ENCODE results near the gene MEAK7. TPM values are rescaled to one million over a fixed set of nuclear protein-coding genes. Genes with fewer than 3 reads are reported as not detected.

The MEAK7 gene
- total RNA-seq, 6 experiments from 2014 or later: 45.6 to 57.3 (median 50.8) TPM

- DNase-seq: no peak
- Mint-ChIP-seq H3K27me3 (ENCODE audit: insufficient read depth) (no peaks in the 10 kb centered on the region), H3K36me3 (ENCODE audit: low read depth) (peaks cover 80% of the 10 kb centered on the region), H3K27ac (no peak overlapping the region), H3K4me3 (no peak overlapping the region), H3K4me1 (ENCODE audit: low read depth) (peaks cover 33% of the 10 kb centered on the region), H3K9me3 (no peaks in the 10 kb centered on the region)
- TF ChIP-seq CTCF (IDR thresholded peaks at IDR 0.05): no peak
Measured at GRCh38 chr16:84496991-84497390, 7.5 kb downstream of the MEAK7 start.

- TF ChIP-seq CTCF (IDR thresholded peaks at IDR 0.05): no peak
- no peak overlapping the region for H3K4me3 Mint-ChIP-seq
- no peak overlapping the region for H3K27ac Mint-ChIP-seq
- peaks cover 72% of the 10 kb centered on the region for H3K36me3 Mint-ChIP-seq (ENCODE audit: low read depth)
- no peaks in the 10 kb centered on the region for H3K9me3 Mint-ChIP-seq
- H3K27me3 Mint-ChIP-seq (ENCODE audit: insufficient read depth): no peaks in the 10 kb centered on the region; the same call in 1 of the 2 replicates
- no peak for DNase-seq
- peaks cover 19% of the 10 kb centered on the region for H3K4me1 Mint-ChIP-seq (ENCODE audit: low read depth)
Measured at GRCh38 chr16:84495506-84495905, 9.0 kb downstream of the MEAK7 start.

GRCh38 chr16:84489131-84489530, 15.3 kb downstream of the MEAK7 start:
- peaks cover 50% of the 10 kb centered on the region for H3K36me3 Mint-ChIP-seq (ENCODE audit: low read depth)
- H3K4me1 Mint-ChIP-seq (ENCODE audit: low read depth): no peaks in the 10 kb centered on the region
- TF ChIP-seq CTCF (IDR thresholded peaks at IDR 0.05): no peak
- no peaks in the 10 kb centered on the region for H3K9me3 Mint-ChIP-seq
- no peak for DNase-seq
- no peak overlapping the region for H3K4me3 Mint-ChIP-seq
- H3K27me3 Mint-ChIP-seq (ENCODE audit: insufficient read depth): no peaks in the 10 kb centered on the region; the same call in 1 of the 2 replicates
- H3K27ac Mint-ChIP-seq: no peak overlapping the region

- no peaks in the 10 kb centered on the region for H3K4me1 Mint-ChIP-seq (ENCODE audit: low read depth)
- no peaks in the 10 kb centered on the region; the same call in 1 of the 2 replicates for H3K27me3 Mint-ChIP-seq (ENCODE audit: insufficient read depth)
- H3K36me3 Mint-ChIP-seq (ENCODE audit: low read depth): peaks cover 48% of the 10 kb centered on the region
- DNase-seq: no peak
- H3K27ac Mint-ChIP-seq: no peak overlapping the region
- TF ChIP-seq CTCF (IDR thresholded peaks at IDR 0.05): no peak
- no peak overlapping the region for H3K4me3 Mint-ChIP-seq
- no peaks in the 10 kb centered on the region for H3K9me3 Mint-ChIP-seq
Measured at GRCh38 chr16:84487358-84487757, 17.1 kb downstream of the MEAK7 start.

- H3K36me3 Mint-ChIP-seq (ENCODE audit: low read depth): peaks cover 52% of the 10 kb centered on the region
- H3K27ac Mint-ChIP-seq: no peak overlapping the region
- no peaks in the 10 kb centered on the region for H3K9me3 Mint-ChIP-seq
- no peaks in the 10 kb centered on the region for H3K4me1 Mint-ChIP-seq (ENCODE audit: low read depth)
- no peaks in the 10 kb centered on the region; the same call in 1 of the 2 replicates for H3K27me3 Mint-ChIP-seq (ENCODE audit: insufficient read depth)
- no peak for TF ChIP-seq CTCF (IDR thresholded peaks at IDR 0.05)
- DNase-seq: no peak
- no peak overlapping the region for H3K4me3 Mint-ChIP-seq
Measured at GRCh38 chr16:84486551-84487235, 17.8 kb downstream of the MEAK7 start.
